ENCODE data around the gene YIPF5.

Gene YIPF5

DNA sequence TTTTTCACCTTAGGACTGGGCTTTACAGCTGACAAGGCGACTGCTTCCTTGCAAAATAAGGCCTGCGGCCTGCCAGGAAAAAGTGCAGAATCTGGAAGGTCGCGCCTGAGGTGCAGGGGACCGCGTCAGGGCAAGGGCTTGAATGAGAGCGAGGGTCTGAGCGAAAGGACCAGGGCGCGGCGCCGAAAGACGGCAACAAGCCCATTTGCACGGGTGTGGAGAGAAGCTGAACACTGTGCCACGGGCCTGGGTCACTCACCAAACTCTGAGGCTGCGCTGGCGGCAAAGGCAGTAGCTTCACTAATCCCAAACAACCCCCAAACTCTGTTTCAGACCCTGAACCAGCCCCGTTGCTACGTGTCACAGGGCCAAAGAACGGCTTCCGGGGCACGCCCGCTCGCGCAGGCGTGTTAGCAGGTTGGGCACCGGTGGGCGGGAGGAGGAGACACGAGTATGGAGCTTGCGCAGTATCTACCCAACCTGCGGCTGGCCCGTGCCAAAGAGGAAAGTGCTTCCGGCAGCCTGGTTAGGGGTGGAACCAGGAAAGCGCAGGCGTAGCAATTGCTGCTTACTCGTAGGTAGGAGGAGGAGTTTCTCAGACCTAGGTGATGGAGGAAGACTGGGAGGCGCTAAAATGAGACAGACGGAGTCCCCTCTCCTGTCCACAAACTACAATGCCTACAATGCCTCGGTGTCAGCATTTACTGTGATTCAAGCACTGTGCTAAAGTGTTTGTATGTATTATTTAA is at the start of gene YIPF5, which contains the start of gene KCTD16:
Gene YIPF5, minus strand, starts transcription at position 384 of the 749 bp plus-strand sequence. CDS start 704 bp downstream, outside the sequence.
Gene KCTD16, plus strand, starts transcription at position 598 of the 749 bp plus-strand sequence.
- DNase-seq (ENCODE audit: low read depth in 3 of 3, low spot score in 1 of 3): peak; percentile 94

GRCh38 chr5:144219869-144220268 is 49.4 kb upstream of the YIPF5 start:
- no peak for DNase-seq (ENCODE audit: low read depth in 3 of 3, low spot score in 1 of 3)

DNA sequence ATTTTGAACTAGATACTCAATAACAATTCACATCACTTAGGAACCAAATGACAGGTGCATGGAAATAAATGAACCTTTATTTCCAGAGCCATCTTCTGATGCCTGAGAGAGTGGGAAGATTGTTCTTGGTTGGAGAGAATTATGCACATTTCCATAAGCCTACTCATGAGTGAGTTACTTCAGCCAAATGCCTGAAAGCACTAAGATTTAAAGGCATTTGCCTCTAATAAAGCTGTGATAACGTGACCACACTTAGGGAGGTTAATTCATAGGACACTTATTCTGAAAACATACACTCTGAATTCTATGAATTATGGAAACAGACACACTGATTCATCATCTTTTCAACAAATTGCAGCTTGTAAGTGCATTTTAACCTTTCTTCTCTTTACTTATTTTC is 40.2 kb upstream of the YIPF5 start:
- DNase-seq (ENCODE audit: low read depth in 3 of 3, low spot score in 1 of 3): no peak

- no peak for DNase-seq (ENCODE audit: low read depth in 3 of 3, low spot score in 1 of 3)
Observed at GRCh38 chr5:144209361-144209760, 38.9 kb upstream of the YIPF5 start.

DNA sequence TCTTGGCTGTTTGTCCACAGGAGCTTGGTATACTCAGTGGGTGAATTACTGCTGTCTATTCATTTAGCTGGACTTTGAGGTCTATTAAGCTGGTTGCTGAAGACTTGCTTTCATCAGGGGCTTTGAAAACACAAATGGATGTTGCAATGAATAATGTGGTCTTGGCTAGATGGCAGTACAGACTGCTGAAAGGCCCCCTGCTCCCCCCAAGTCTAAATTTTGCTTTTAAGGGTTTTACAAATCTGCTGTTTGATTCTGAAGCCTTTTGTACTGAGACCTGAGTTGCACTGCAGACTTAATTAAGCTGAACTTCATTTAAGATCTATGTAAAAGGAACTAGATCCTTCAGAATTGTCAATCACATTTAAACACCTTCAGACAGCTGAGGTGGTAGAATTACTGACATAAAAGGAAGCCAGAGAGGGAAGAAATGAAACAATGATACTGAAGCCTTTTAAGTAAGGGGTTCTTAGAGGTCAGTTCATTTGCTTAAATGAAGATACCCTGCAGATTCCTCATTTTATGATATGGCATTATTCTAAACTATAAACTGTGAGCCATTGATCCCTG is 37.5 kb upstream of the YIPF5 start:
- DNase-seq (ENCODE audit: low read depth in 3 of 3, low spot score in 1 of 3): no peak

GRCh38 chr5:144206141-144206540 is 35.7 kb upstream of the YIPF5 start:
- DNase-seq (ENCODE audit: low read depth in 3 of 3, low spot score in 1 of 3): no peak

DNA sequence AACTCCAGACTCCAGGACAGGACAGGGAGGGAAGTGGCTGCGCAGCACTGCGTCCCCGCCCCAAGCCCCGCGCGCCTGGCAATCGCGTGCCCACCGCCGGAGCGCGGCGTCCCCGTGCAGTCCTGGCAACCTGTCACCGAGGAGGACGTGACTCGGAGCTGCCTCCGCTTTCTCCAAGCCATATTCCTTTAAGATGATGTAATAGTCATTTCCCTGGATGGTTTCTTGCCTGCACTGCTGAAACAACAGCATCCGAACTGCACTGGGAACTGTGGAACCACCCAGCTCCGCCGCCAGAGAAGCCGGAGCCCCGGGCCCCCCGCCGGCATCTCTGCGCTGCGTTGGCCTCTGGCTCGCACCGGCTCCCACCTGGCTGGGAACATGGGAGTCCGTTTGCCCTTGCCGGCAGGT is 34.7 kb upstream of the YIPF5 start:
- DNase-seq (ENCODE audit: low read depth in 3 of 3, low spot score in 1 of 3): no peak

GRCh38 chr5:144203750-144204596 is 33.5 kb upstream of the YIPF5 start:
- DNase-seq (ENCODE audit: low read depth in 3 of 3, low spot score in 1 of 3): no peak

GRCh38 chr5:144202726-144203125 is 32.3 kb upstream of the YIPF5 start:
- DNase-seq (ENCODE audit: low read depth in 3 of 3, low spot score in 1 of 3): no peak

- DNase-seq (ENCODE audit: low read depth in 3 of 3, low spot score in 1 of 3): no peak
Observed at GRCh38 chr5:144202072-144202471, 31.6 kb upstream of the YIPF5 start.

DNA sequence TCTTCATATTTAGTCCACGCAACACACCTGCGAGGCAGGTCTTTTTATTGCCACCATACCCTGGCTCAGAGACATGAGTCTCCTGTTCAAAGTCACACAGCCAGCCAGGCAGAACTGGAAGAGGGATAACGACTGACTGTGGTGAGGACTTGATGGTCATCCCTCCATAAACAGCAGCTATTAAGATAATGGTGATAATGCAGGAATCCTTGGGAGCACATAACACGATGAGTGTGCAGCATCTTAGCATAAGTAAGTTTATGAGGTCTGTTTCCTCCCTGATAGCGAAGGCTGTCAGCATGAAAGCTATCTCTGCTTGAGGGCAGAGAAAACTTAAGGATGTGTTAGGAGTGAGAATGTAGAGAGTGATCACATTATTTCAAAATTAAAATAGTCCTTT is 31.1 kb upstream of the YIPF5 start:
- no peak for DNase-seq (ENCODE audit: low read depth in 3 of 3, low spot score in 1 of 3)

- no peak for DNase-seq (ENCODE audit: low read depth in 3 of 3, low spot score in 1 of 3)
Observed at GRCh38 chr5:144198386-144198785, 27.9 kb upstream of the YIPF5 start.

DNA sequence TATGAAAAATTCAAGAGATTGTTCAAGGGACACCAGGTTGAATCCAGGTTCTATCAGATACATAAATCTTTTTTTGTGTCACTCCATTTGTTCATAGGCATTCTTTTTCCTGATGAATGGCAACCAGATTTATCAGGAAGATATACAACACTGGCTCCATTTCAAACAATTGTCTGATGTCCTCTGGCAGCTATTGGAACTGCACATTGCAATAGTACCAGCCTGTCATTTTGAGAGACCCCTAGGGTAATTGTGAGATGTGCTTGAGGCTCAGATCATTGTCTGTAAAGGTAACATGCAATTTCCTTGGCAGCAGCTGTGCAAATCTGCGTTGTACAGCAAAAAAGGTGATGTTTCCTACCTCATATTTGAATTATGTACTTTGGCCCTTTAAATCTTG is 26.2 kb upstream of the YIPF5 start:
- DNase-seq (ENCODE audit: low read depth in 3 of 3, low spot score in 1 of 3): no peak

DNA sequence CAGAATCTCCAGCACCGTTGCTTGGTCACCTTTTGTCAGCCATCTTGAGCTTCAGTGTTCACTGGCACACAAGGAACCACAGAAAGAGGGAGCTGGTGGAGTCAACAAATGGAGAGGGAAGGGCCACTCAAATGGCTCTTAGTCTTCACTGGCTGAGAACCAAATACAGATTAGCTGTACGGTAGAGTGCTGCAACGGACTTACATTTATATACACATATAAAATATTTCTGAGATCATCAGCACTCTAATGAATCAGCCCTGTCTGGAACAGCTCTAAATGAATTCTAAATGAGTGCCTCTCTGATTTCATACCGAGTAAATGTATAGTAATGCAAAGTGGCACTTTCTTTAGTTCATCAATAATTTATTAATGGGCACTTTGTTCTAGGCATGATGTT is 25.0 kb upstream of the YIPF5 start:
- DNase-seq (ENCODE audit: low read depth in 3 of 3, low spot score in 1 of 3): no peak

DNA sequence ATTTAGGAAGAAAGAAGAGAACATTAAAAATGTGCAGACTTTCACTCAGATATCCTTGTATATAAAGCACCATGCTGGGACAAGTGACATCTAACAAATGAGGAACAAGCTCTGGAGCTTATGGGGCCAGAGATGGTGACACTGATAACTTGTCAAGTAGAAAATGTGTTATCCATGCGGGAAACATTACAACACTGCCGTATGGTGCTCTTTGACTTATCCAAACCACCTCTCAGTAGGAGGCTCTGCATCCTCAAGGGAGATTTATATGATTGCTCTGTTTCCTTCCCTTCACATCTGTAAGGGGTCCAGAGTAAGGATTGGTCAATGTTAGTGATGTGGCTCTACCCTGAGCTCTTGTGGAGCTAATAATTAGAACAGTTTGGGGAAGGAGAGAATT is 23.7 kb upstream of the YIPF5 start:
- no peak for DNase-seq (ENCODE audit: low read depth in 3 of 3, low spot score in 1 of 3)

DNA sequence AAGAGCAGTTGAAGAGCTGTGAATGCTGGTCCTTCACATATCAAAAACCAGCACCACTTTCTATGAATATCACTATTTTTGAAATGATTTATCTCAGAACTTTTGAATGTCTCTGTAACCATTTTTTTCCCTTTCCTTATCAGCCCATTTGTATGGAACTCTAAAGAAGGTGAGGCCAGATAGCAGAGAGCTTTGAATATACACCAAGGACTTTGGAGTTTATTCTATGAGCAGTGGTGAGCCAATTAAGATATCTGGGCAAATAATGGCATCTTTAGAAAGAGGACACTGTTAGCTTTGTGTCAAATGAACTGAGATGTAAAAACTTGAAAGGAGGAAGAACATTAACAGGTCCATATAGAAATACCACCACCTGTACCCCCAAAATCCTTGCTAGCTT is 22.2 kb upstream of the YIPF5 start:
- no peak for DNase-seq (ENCODE audit: low read depth in 3 of 3, low spot score in 1 of 3)

- DNase-seq (ENCODE audit: low read depth in 3 of 3, low spot score in 1 of 3): peak in 1 of 3 donors; percentile 11
Observed at GRCh38 chr5:144191998-144192397, 21.5 kb upstream of the YIPF5 start.

DNA sequence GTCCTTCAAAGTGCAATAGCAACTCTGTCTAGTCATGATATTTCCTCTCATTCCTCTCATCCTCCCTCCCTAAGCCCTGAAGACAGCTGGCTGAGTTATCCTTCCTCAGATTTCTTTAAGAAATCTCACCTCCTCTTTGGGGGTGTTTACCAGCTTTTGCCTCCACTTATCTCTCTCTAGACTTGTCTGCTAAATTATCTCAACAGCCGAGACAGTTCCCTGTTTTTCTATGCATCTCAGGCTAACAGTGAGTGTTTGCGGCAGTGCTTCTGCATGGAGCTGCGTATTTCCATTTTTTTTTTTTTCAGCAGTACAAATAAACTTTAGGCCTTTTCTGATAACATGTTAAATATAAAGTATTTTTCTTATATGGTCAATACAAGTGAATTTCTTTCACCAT is 21.1 kb upstream of the YIPF5 start:
- DNase-seq (ENCODE audit: low read depth in 3 of 3, low spot score in 1 of 3): no peak

- peak; percentile 40 to 73 (median 64) for DNase-seq (ENCODE audit: low read depth in 3 of 3, low spot score in 1 of 3)
Observed at GRCh38 chr5:144189800-144190429, 19.5 kb upstream of the YIPF5 start.

DNA sequence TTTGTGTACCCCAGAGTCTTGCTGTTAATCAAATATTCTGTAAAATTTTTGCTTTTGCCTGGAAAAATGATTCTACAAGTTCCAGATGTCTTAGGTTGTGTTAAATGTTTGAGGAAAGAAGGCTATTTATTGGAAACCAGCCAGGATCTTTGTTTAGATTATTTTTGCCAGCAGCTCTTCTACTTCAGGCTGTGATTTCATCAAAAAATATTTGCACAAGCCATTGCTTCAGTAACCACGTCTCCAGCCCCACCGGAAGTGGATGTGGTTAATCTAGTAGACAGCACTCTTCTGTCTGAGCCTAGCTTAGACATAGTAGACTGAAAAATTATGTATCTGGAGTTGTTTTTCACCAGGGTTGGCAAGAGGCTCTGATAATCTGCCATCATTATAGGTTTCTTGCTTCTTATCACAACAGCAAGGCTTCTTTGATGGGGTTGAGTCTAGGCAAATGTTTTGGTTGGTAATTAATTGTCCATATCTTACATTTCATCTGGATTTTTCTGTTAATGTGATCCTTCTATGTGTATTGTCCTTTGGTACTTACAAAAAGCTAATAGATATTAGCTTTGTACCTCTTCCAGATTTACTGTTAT is 17.3 kb upstream of the YIPF5 start:
- peak; percentile 21 to 69 (median 54) for DNase-seq (ENCODE audit: low read depth in 3 of 3, low spot score in 1 of 3)

- DNase-seq (ENCODE audit: low read depth in 3 of 3, low spot score in 1 of 3): no peak
Observed at GRCh38 chr5:144183254-144183889, 12.9 kb upstream of the YIPF5 start.

Measured in stimulated activated CD4-positive, alpha-beta T cell treated with anti-CD3 and anti-CD28 coated beads, TNF-alpha, amount 100 ng/mL, for 1 hour (primary cell).